OCI-LY7 (cell line): ENCODE measurements around the gene MED15. TPM values are rescaled to one million over a fixed set of nuclear protein-coding genes. Genes with fewer than 3 reads are reported as not detected.

Experiments
- BruUV-seq: library from RNA; stranded (reverse); fragments of 400-500 nt; replicated peaks from 2 replicates; lab custom pipeline; 2021; lab: Mats Ljungman, UMichigan
- CTCF ChIA-PET: fragments of 300-600 bp; sonication (Branson Sonifier 250); formaldehyde crosslinking; loops from one replicate; lab custom pipeline; 2022; ENCODE audit warnings: antibody characterized with exemption; ENCODE audit not compliant: unreplicated experiment; lab: Charles Lee
- POLR2A ChIA-PET: fragments of 300-600 bp; sonication (Branson Sonifier 250); formaldehyde crosslinking; loops from one replicate; lab custom pipeline; 2022; ENCODE audit warnings: antibody characterized with exemption; lab: Charles Lee
- DNase-seq: peaks from one replicate; pipeline ENCODE4 v3.0.0-alpha.2; 2015; ENCODE audit warnings: low spot score
- H2AFZ ChIP-seq: fragments of 200-600 bp; sonication (generic), shearing (Covaris generic); 2 replicates; pipeline ENCODE4 v1.6.1; 2014; ENCODE audit warnings: mild to moderate bottlenecking, antibody characterized with exemption, low read length, moderate library complexity
- H3K27ac ChIP-seq: fragments of 200-600 bp; sonication (generic); 2 replicates; pipeline ENCODE4 v1.5.1; 2014; ENCODE audit warnings: mixed run types, low read depth, mild to moderate bottlenecking, moderate library complexity, low read length, inconsistent platforms; ENCODE audit not compliant: poor library complexity, severe bottlenecking
- H3K36me3 ChIP-seq: fragments of 200-600 bp; sonication (generic); 2 replicates; pipeline ENCODE4 v1.6.1; 2014; ENCODE audit warnings: mild to moderate bottlenecking, antibody characterized with exemption, low read length, moderate library complexity, mixed read lengths; ENCODE audit not compliant: insufficient read depth
- H3K4me1 ChIP-seq: fragments of 200-600 bp; sonication (generic); 2 replicates; pipeline ENCODE4 v1.5.1; 2014; ENCODE audit warnings: mild to moderate bottlenecking, low read length; ENCODE audit not compliant: insufficient read depth, poor library complexity, severe bottlenecking
- H3K4me2 ChIP-seq: fragments of 200-600 bp; sonication (generic); 2 replicates; pipeline ENCODE4 v1.6.1; 2014; ENCODE audit warnings: mild to moderate bottlenecking, low read length
- H3K4me3 ChIP-seq: fragments of 200-600 bp; sonication (generic); 2 replicates; pipeline ENCODE4 v1.5.1; 2014; ENCODE audit warnings: mild to moderate bottlenecking, low read depth, low read length; ENCODE audit not compliant: poor library complexity, severe bottlenecking
- H3K79me2 ChIP-seq: fragments of 200-600 bp; sonication (generic); 2 replicates; pipeline ENCODE4 v1.6.1; 2016; ENCODE audit warnings: low read depth, mild to moderate bottlenecking, low read length, moderate library complexity, mixed read lengths; ENCODE audit not compliant: insufficient read depth
- H3K9me2 ChIP-seq: fragments of 200-600 bp; sonication (generic); 2 replicates; pipeline ENCODE4 v1.6.1; 2016; ENCODE audit warnings: mild to moderate bottlenecking, low read length, mixed read lengths; ENCODE audit not compliant: insufficient read depth
- H3K9me3 ChIP-seq: fragments of 200-600 bp; sonication (generic); 2 replicates; pipeline ENCODE4 v1.6.1; 2014; ENCODE audit warnings: mild to moderate bottlenecking, mixed run types, low read length, mixed read lengths
- H4K20me1 ChIP-seq: fragments of 200-600 bp; sonication (generic); 2 replicates; pipeline ENCODE4 v1.6.1; 2014; ENCODE audit warnings: mild to moderate bottlenecking, antibody characterized with exemption, low read length, moderate library complexity, mixed read lengths; ENCODE audit not compliant: insufficient read depth
- EZH2phosphoT487 ChIP-seq: fragments of 200-600 bp; sonication (generic); IDR thresholded peaks from 2 replicates; pipeline ENCODE4 v1.6.1; 2018; ENCODE audit warnings: low read depth, borderline replicate concordance, mild to moderate bottlenecking, mixed run types, antibody characterized with exemption, low read length, moderate library complexity, mixed read lengths
- intact Hi-C: fragments of 100-400 bp; cut with micrococcal nuclease; formaldehyde crosslinking; loops from one replicate; pipeline ENCODE4 v1.10.0; 2022; ENCODE audit not compliant: unreplicated experiment
- total RNA-seq, 2 experiments: library from RNA; depleted of rRNA in 1 of 2; stranded (reverse); fragments of >200 nt in 1 of 2; shearing (Covaris generic) in 1 of 2; gene quantifications; 2 replicates each; pipeline ENCODE4 v1.2.3, GENCODE V29; 2014 to 2022
- TF ChIP-seq, protein P1 (sequence below): fragments of 200-600 bp; sonication (generic); conservative IDR thresholded peaks from 2 replicates; pipeline ENCODE4 v1.5.1; 2014; ENCODE audit warnings: mild to moderate bottlenecking, antibody characterized with exemption, low read length, moderate library complexity, mixed read lengths

MED15 gene
- total RNA-seq, 2 experiments from 2014 or later, result 28.7 to 79.2 TPM

DNA sequence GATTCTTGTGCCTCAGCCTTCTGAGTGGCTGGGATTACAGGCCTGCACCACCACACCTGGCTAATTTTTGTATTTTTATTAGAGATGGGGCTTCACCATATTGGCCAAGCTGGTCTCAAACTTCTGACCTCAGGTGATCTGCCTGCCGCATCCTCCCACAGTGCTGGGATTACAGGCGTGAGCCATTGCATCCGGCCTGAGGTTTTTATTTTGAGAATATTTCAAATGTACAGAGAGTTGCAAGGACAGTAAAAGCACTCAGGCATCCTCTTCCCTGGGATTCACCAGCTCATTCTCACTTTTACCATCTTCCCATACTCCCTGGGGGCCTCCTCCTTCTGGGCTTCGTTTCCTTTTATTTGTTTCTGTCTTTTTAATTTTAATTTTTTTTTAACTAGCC, 12.1 kb downstream of the MED15 start:
- peaks cover 61% of the 10 kb centered on the region for H3K36me3 ChIP-seq
- no peak overlapping the region for H3K4me2 ChIP-seq
- no peak overlapping the region for H2AFZ ChIP-seq
- BruUV-seq, result no TSS peak
- H3K4me1 ChIP-seq, result peaks cover 17% of the 10 kb centered on the region
- H3K9me2 ChIP-seq, result no peaks in the 10 kb centered on the region
- intact Hi-C loops, result loop anchor here (5.0 kb wide), 1 partner anchor 33 kb away; no protein-coding TSS in a partner anchor
- ChIA-PET CTCF (no interaction called here), POLR2A (no interaction called here)
- H3K27ac ChIP-seq, result no peak overlapping the region
- no peaks in the 10 kb centered on the region for H3K9me3 ChIP-seq
- H3K4me3 ChIP-seq, result no peak overlapping the region
- DNase-seq, result no peak
- no peak for TF ChIP-seq EZH2phosphoT487
- TF ChIP-seq, protein P1, sequence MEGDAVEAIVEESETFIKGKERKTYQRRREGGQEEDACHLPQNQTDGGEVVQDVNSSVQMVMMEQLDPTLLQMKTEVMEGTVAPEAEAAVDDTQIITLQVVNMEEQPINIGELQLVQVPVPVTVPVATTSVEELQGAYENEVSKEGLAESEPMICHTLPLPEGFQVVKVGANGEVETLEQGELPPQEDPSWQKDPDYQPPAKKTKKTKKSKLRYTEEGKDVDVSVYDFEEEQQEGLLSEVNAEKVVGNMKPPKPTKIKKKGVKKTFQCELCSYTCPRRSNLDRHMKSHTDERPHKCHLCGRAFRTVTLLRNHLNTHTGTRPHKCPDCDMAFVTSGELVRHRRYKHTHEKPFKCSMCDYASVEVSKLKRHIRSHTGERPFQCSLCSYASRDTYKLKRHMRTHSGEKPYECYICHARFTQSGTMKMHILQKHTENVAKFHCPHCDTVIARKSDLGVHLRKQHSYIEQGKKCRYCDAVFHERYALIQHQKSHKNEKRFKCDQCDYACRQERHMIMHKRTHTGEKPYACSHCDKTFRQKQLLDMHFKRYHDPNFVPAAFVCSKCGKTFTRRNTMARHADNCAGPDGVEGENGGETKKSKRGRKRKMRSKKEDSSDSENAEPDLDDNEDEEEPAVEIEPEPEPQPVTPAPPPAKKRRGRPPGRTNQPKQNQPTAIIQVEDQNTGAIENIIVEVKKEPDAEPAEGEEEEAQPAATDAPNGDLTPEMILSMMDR, result no peak
- H3K79me2 ChIP-seq, result peaks cover 46% of the 10 kb centered on the region
- H4K20me1 ChIP-seq, result peaks cover under 1% of the 10 kb centered on the region; the same call in 1 of the 2 replicates

DNA sequence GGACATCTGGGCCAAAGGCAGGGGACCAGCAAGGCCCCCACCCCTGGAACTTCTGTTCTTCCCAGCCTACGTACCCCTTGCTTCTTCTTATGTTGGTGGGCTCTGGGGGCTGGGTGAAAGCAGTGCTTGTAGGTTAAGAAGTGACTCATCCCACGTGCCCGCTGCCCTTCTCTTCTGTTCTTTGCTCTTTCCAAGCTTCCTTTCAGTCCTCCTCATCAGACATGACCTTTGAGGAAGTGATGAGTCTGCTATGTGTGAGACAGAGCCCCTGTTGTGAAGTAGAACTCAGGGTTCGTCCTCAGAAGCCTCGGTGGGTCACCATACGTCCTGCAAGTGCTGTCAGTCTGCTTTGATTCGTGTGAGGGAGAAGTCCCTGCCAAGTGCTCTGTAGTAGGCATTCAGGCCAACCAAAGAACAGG, 12.7 kb downstream of the MED15 start:
- peaks cover 56% of the 10 kb centered on the region for H3K36me3 ChIP-seq
- ChIA-PET CTCF (no interaction called here), POLR2A (no interaction called here)
- no peak overlapping the region for H3K4me3 ChIP-seq
- intact Hi-C loops, result no loop called here
- peaks cover 17% of the 10 kb centered on the region for H3K4me1 ChIP-seq
- no TSS peak for BruUV-seq
- DNase-seq, result no peak
- no peak overlapping the region for H3K4me2 ChIP-seq
- no peaks in the 10 kb centered on the region; the same call in 1 of the 2 replicates for H4K20me1 ChIP-seq
- H3K9me2 ChIP-seq, result no peaks in the 10 kb centered on the region
- TF ChIP-seq, protein P1, result no peak
- TF ChIP-seq EZH2phosphoT487, result no peak
- no peak overlapping the region for H3K27ac ChIP-seq
- peaks cover 45% of the 10 kb centered on the region for H3K79me2 ChIP-seq
- no peaks in the 10 kb centered on the region for H3K9me3 ChIP-seq
- H2AFZ ChIP-seq, result no peak overlapping the region

DNA sequence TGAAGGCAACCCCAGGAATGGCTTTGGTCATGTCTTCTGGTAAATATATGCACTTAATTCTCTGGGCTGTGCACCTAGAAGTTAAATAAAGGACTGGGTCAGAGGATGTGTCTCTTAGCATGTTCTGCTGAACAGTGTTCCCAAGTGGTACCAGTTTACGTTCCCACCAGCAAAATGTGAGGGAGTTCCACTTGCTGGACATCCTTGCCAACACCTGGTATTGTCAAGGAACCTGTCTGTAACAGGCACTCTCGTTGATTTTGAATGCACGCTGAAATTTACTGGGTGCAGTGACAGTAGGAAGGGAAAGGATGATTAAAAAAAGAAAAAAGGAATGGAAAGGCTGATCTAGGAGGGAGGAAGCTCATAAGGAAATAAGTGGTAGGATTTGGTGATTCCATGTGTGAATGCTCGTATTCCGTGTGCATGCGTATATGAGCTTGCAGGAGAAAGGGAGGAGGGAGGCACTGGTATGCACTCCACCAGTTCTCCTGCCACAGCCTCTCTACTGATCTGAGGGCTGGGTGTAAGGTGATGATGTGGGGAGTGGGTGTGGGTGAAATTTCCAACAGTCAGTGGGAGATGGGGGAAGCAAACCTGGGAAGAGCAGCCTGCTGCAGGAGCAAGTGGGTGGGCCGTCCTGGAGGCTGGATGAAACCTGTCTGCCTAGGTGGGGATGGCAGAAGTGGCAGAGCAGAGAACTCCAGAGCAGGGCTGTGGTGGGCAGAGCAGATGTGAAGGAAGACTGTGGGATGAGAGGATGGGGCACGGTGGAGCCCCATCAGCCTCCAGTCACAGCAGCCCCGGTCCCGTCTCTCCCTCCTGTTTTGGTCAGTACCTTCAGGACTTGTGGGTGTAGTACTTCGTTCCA, 15.0 kb downstream of the MED15 start:
- Histone ChIP-seq H3K4me3 (no peak overlapping the region), H3K36me3 (peaks cover 62% of the 10 kb centered on the region), H3K9me3 (no peaks in the 10 kb centered on the region), H3K4me2 (no peak overlapping the region), H3K4me1 (peaks cover 17% of the 10 kb centered on the region), H2AFZ (no peak overlapping the region), H3K9me2 (no peaks in the 10 kb centered on the region), H4K20me1 (no peaks in the 10 kb centered on the region), H3K79me2 (peaks cover 47% of the 10 kb centered on the region), H3K27ac (no peak overlapping the region)
- POLR2A ChIA-PET, result no interaction called here
- CTCF ChIA-PET, result no interaction called here
- no TSS peak for BruUV-seq
- TF ChIP-seq EZH2phosphoT487, result no peak
- TF ChIP-seq, protein P1, result no peak
- intact Hi-C loops, result no loop called here
- no peak for DNase-seq
